Stimulated activated CD8-positive, alpha-beta memory T cell treated with anti-CD3 and anti-CD28 coated beads, Interleukin-4, amount 100 ng/mL, for 24 hours (primary cell): ENCODE data around the gene ADAM33.

ENCODE experiments used
- DNase-seq: peaks from one replicate; pipeline ENCODE4 v3.0.0-alpha.2; 2020; ENCODE audit warnings: low read depth

ADAM33 gene

DNA sequence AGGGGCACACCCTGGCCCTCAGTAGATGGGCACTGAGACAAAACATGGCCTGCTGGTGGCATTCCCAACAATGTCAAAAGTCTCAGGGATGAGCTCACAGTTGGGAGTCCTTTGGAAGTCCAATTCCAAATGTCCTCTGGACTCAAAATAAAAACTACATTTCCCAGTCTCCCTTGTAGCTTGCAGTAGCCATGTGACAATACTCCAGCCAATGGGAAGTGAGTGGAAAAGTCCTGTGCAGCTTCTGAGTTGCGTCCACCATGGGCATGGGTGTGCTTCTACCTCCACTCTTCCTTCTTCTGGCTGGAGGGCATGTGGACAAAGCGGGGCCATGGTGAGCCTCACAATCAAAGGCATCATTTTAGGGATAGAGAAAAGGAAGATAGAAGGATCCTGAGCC, 5.8 kb upstream of the ADAM33 start:
- DNase-seq, result no peak

DNA sequence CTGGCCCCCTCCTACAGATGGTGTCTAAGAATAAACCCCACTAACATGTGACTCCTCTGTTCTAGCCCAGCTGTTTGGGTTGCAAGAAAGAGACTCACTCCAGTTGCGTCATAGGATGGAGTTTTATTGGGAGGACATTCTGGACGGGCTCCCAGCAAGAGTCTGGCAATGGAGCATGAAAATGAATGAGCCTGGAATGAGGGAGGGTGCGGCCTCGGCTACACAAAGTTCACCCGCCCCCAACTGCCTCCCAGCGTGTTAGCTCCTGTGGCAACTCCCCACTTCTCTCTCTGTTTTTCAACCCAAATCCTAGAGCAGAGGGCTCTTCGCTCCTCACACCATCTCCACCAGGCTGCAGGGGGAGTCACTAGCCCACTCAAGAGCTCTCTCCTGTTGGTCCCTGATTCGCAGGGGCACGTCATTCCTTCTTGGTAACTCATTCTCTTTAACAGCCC, 5.1 kb upstream of the ADAM33 start:
- DNase-seq, result no peak

DNA sequence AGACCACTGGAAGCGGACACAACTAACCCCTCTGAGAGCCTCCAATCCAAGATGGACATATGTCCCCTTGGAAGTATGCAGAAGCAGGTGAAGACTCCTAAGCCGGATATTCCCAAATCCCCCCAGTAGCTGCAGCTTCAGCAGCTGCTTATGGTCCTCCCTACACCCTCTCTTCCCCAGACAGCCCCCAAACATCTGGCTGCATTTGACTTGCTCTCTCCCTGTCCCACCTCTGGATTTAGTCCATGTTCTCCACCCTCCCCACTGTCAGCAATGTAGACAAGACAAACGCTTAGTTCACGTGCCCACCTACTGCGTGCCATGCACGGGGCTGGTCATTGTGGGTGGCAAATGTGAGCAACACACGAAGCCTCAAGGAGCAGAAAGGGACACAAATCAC, 4.6 kb upstream of the ADAM33 start:
- DNase-seq, result no peak

DNA sequence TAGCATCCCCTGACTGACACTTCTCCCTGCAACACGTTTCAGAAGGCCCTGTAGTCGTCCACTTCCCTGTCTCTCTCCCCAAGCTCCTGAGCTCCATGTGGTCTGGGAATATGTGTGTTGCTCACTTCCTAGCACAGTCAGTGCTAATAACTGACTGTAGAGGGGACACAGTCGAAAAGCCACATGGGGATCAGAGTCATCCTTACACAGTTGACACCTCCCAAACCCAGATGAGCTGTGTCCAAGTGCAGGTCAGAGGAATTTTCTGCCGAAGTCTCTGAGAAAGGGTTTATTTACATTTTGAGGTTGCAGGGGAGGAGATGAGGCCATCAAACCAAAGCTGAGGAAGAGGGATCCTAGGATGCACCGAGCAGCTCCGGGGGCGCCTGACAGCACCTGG, 3.5 kb upstream of the ADAM33 start:
- DNase-seq, result no peak

DNA sequence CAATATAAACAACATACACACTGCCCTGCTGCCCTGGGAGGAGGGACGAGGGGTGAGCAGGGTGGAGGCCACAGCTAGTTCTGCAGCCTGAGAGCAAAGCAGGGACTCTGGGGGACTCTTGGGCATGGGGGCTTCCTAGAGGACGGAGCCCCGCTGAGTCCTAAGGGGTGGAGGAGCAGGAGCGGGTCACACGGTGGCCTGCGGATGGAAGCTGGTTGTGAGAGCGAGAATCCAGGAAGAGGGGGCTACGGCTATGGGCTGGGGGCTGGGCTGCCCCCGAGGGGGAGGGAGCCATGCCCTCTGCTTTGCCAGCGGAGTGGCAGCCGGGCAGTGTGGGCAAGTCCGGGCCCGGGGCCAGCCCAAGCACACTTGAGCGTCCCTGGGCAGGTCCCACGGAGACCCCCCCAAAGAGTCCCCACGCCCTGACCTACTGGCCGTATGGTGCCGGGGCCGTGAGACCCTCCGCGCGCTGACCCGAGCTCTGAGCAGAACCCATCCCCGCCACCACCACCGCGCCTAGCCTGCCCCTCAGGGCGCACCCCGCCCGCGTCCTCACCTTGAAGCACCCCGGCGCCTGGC, 369 bp downstream of the ADAM33 start:
- no peak for DNase-seq

DNA sequence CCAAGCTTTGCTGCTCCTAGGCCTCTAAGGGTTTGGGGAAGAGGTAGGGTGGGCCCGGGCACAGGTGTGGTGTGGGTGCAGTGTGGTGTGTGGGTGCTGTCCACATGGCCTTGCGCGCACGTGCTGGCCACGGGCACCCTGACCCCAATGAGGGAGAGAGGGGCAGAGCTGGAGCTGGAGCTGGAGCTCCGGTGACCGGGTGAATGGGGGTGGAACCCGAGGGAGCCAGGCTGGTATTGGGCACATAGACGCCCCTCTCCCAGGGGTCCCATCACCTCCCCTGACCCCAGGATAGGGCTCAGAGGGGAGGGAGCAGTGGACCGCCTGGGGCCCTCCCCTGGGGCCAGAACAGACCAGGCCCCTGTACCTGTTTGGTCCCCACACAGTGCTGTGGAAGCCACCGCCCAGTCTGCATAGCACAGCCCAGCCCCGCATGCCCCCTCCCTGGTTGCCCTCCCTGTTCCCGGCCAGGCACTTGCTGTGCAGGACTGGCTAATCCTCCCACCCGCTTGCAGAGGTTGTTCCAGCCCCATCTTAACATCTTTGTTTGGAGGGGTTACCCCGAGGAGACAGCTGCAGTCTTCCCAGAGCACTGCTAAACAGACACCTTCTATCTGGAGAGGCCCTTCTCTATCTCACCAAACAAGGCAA, 984 bp downstream of the ADAM33 start:
- no peak for DNase-seq

DNA sequence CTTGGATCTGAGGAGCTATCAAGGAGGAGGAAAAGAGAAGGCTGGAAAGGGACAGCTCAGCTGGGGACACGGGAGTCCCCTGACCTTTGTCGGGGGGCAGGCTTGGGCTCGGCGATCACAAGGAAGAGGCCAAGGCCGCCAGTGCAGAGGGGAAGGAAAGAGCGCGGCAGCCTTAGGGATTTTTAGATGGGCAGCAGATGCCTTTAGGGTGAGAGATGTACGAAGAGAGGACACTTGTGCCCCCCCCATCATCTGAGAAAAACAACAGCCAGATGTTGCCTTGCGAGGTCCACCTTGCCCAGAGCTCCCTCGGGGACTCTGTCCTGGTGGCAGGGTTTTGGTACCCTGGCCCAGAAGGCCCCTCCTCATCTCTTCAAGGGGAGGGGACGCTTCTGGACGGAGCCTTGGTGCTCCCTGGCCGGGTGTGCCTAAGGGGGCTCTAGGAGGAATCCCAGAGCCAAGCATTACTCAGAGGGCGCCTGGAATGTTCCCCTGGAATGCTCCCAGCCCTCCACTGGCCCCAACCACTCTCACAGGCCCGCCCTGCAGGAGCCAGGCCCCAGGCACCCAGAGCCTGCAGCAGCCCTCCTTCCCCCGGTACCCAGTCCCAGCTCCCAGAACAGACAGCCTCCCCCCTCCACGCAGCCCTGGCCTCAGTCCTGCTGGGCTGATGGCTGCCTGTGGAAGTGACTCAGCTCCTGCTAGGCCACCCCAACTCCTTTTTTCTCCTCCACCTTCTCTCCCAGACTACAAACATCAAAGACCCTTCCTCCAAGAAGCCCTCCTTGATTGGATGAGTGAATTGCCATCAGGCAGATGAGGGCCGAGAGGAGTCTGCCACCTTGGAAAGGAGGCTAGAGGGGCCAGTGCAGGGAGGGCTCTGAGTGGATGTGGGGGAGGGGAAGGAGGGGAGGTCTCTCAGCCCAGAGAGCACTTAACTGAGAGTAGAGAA, 1.8 kb downstream of the ADAM33 start:
- no peak for DNase-seq

DNA sequence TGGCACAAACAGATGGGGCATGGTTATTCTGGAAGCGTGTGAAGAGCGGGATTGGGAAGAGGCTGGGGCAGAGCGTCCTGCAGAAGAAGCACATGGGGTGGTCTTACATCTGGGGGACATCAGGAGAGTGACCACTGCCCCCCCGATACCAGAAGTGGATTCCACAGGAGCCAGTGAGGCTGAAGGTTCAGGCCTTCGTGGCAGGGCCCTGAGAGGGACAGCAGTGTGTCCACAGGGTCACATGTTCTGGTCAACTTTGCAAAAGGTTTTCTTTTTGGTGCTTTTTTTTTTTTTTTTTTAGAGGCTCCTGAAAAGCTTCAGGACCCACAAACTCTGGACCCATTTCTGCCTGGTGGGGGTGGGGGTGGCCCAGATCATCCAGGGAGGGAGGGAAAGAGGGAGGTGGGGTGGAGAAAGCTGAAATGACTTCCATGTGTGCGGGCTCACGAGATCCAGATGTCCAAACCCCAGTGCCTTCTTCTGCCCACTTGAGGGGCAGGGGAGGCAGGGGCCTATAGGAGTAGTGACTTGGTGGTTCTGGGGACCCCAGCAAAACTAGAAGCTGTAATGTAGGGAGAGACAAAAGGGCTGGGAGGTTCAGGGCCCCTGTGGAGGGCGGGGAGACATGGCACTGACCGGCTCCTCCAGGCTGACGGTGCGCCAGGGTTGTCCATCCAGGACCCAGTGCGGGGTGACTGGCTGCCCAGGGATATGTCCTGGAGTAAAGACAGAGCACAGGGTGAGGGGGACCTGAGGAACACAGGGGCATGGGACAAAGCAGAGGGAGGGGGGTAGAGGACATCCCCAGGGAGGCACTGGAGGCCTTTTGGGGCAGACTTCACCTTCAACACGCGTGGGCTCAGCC, 2.7 kb downstream of the ADAM33 start:
- no peak for DNase-seq

DNA sequence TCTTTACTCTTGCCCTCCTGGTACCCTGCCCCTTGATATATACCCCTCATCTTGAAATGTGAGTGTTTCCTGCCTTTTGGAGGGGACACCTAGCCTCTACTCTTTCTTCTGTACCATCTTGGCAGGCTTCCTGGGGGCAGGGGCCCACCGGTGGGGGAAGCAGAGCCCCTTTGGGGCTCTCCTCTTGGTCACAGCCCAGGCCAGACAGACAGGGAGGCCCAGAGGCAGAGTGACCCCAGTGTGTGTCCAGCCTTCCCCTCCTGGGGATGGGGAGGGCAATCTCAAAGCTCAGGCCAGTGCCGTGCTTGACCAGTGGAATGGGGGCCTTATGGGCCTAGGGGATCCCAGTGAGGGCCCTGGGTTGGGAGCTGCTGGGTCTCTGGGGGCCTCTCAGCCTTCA, 3.6 kb downstream of the ADAM33 start:
- DNase-seq, result no peak

DNA sequence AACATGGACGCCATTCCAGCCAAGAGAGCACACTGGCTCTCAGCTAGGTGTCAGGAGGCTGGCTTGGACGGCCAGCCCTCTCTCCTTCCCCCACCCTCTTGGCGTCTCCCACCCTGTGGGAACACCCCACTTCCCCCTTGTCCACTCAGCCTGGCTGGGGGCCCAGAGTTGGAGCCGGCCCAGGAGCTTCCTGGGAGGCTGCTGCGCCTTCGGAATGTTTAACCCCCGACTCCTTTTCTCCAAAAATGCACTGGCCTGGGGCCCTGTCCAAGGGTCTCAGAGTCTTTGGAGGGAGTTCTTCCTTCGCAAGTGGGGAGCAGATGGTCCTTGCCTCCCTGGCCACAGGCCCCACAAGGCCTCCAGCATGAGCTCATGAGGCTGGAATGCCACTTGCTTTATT, 4.1 kb downstream of the ADAM33 start:
- DNase-seq, result no peak

DNA sequence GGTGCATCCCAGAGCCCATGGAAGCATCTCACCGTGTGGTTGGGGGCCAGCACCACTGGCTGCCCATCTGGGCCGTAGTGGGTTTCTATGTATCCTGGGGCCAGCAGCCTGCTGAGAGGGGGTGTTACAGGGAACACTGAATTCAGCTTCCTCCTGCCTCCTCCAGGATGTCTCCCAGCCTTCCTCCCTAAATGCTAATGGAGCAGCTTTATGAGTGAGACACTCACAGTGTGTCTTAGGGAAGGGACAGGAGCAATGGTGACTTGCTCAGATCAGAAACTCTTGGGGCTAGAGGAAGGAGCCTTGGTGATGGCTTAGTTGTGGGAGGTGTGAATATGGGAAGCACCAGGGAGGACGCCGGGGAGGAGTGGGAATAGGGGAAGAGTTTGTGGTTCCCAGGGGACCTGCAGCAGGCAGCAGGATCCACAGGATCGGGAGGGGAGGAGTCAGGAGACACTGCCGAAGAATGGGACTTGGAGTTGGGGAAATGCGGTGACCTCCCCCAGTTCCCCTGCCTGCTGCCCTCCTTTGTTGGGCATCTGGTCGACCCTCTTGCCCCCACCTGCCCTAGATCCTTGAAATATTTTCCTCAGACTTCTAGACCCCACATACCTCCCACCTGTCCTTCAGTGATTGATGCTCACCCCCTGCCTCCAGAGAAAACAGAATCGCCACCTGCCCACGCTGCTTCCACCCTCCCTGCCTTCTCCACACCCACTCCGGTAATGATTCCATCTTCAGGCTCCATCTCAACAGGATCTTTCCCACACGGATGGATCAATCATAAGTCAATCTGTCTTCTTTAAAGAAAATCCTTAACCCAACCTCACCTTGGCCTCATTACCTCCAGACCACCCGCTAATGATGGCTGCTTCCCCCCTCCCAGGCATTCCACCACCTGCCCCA, 6.6 kb downstream of the ADAM33 start:
- DNase-seq, result no peak

DNA sequence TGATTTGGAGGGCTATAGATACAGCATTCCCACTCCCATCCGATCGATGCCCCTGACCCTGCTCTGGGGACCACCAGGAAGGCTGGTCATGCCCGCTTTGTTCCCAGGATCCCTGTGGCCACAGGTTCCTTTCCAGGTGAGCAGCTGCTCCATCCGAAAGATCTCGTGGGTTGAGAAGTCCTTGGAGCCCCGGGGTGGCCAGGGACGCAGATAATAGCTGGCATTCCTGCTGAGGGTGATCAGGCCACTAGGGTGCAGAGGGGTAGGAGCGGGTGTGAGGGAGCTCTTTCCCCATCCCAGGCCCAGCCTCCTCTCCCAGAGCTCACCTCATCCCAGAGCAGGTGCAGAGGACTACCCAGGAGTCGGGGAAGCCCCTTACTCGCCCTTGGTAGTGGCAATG, 7.4 kb downstream of the ADAM33 start:
- DNase-seq, result no peak

DNA sequence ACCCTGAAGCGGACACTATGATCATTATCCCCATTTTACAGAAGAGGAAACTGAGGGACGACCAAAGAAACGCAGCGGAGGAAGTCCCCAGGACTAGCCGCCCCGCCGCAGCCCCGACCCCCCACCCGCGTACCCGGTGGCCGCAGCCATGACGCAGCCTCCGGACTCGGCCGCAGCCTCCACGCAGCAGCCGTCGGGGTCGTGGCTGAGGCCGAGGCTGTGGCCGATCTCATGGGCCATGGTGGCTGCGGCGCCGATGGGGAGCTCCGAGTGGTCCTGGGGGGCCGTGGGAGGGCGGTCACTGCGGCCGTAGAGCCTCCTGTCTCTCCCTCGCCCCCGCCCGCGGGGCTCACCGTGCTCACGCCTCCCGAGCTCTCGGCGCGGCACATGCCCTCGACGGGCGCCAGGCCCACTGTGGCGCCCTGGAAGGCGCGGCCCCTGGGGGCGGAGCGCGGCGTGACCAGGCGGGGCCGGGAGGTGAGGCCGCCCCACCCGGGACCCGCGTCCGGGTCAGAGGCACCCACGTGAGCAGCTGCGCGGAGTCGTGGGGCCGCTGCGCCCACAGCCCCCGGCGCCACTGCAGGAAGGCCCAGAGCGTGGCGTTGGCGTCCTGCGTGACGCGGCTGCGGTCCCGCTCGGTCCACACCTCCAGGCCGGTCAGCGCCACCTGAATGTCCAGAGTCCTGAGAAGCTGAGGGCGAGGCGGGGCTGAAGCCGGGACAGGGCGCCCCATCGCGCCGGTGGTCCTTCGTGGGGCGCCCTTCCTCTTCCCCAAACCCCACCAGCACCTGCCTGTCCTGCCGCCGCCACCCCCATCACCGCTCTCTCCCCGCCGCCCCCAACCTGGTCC, 8.4 kb downstream of the ADAM33 start:
- DNase-seq, result no peak

DNA sequence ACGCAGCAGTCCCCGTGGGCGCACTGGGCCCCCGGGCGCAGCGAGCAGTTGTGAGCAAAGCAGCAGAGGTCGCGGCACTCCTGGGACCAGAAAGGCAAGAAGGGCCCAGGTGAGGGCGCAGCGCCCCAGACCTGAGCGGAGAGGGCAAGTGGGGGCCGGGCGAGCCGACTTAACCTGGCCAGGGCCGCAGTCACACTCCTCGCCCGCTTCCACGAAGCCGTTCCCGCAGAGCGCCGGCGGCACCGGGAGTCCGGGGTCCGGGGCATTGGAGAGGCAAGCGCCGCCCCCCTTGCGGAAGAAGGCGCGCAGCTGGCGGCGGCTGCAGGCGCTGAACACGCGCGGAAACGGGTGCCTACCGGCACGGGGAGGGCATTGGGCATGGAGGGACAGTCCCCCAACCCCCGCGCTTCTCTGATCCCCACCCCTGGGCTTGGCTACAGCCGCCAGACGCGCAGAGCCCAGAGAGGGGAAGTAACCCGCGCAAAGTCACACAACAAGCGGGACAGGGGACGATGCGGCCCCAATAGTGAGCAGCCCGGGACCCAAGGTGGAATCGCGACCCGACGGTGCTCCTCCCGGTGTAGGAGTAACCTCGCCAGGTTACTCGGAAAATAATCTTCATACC, 9.2 kb downstream of the ADAM33 start:
- no peak for DNase-seq

DNA sequence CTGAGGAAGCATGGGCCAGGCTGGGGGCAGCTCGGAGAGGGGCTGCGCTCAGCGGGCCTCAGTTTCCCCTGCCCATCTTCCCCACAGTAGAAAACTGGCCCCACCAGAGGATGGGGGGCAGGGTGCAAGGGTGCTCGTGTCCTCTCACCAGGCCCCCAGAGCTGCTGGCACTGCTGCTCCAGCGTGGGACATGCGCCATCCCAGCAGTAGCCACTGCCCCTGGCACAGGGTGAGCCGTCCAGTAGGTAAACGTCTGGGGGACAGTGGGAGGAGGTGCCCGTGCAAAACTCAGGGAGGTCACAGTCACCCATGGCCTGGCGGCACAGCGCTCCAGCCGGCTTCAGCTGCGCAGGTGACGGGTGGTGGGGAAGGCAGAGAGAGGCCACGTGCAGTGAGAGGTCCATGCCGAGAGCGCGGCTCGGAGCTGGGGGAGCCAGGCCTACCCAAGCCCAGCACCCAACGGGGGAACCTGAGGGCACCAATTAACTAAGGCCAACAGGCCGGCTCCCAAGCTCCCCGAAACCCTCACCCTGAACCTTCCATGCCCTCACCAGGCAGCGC, 9.7 kb downstream of the ADAM33 start:
- DNase-seq, result no peak

DNA sequence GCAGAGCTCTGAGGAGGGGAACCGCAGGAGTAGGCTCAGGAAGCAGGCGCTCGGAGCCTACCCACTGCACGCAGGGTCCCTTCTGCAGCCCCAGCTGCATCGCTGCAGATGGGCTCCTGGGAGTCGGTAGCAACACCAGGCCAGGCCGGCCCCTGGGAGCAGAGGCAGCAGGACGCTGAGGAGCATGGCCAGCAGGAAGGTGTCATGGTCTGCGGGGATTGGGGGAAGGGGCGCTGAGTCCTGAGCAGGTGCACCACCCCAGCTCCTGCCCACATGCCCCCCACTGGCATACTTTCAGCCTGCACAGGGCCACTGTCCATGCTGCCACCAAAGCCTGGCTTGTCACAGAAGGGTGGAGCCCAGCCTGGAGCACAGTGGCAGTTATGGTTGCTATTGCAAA, 10.9 kb downstream of the ADAM33 start:
- no peak for DNase-seq

DNA sequence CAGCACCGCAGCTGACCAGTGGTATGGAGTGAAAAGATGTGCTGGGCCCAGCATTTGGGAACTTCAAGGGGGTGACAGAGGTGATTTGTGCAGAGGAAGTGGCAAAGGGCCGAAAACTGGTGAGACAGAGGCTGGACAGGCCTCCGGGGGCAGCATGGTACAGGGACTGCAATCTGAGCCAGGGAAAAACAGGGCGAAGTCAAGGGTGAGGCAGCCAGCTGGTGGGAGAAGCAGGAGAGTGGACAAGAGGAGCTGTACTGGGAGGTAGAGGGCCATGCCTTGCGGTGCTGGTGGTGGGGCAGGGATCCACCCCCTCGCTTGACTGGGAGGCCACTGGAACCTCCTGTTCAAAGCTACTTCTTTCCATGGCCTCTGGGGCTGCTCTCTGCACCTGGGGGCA, 11.3 kb downstream of the ADAM33 start:
- DNase-seq, result no peak

DNA sequence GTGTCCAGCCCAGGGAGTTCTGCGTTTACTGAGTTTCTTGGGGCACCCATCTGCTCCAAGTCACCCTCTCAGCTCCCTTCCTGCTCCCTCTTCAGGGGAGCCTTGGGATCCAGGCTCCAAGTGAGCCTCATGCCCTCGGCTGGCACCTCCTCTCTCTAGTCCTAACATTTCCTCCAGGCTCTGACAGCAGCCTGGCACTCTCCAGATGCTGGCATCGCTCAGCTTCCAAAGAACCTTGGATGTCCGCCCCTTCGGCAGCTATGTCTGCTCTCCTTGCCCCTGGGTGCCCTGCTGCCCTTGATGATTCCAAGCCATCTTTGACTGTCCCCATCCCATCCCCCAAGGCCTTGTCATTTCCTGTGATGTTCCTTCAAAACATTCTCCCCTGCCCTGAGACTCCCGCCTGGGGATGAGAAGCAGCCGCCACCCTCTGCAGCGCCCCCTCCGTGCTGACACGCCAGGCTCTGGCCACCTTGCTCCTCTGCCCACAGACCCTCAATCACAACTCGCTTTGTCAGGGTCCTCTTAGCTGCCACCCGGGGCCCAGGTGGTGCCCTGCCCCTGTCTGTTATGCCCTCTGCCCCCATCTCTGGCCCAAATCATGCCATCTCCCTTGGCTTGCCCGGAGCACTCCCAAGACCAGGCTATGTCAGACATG, 12.0 kb downstream of the ADAM33 start:
- no peak for DNase-seq
